Lung (tissue), 12 donors: Measurements from ENCODE around the gene CHL1. TPM values are rescaled to one million over a fixed set of nuclear protein-coding genes. Genes with fewer than 3 reads are reported as not detected.

ENCODE experiments used
- ATAC-seq: fragments of 200-7000 bp; cut with Tn5 transposase; one replicate; pipeline ENCODE4 v1.9.1; 2020; ENCODE audit warnings: moderate number of reproducible peaks; ENCODE audit not compliant: insufficient read depth, low FRiP score
- DNase-seq, 3 donors: peaks; one replicate each; pipeline ENCODE4 v3.0.0-alpha.2; 2013 to 2017
- H3K27ac ChIP-seq, 2 donors: one replicate each; pipeline ENCODE4 v1.5.1; 2013; ENCODE audit warnings: mild to moderate bottlenecking in 2 of 2, moderate library complexity in 2 of 2, control low read depth in 1 of 2, inconsistent platforms in 1 of 2, low read depth in 1 of 2, low read length in 1 of 2
- H3K27me3 ChIP-seq, 3 donors: one replicate each; pipeline ENCODE4 v1.5.1; 2013; ENCODE audit warnings: low read length in 2 of 3; ENCODE audit not compliant: control insufficient read depth in 3 of 3, insufficient read depth in 3 of 3
- H3K36me3 ChIP-seq, 4 donors: one replicate each; pipeline ENCODE4 v1.5.1; 2013; ENCODE audit warnings: low read length in 4 of 4, mild to moderate bottlenecking in 1 of 4, moderate library complexity in 1 of 4; ENCODE audit not compliant: control insufficient read depth in 4 of 4, insufficient read depth in 4 of 4
- H3K4me1 ChIP-seq, 5 donors: one replicate each; pipeline ENCODE4 v1.5.1; 2013; ENCODE audit warnings: low read length in 5 of 5, mild to moderate bottlenecking in 2 of 5, moderate library complexity in 1 of 5; ENCODE audit not compliant: control insufficient read depth in 5 of 5, insufficient read depth in 5 of 5
- H3K4me3 ChIP-seq: one replicate; pipeline ENCODE4 v1.5.1; 2013; ENCODE audit warnings: mild to moderate bottlenecking, control low read depth, moderate library complexity
- H3K9ac ChIP-seq, 2 donors: one replicate each; pipeline ENCODE4 v1.5.1; 2013; ENCODE audit warnings: low read length in 2 of 2, control low read depth in 1 of 2; ENCODE audit not compliant: insufficient read depth in 1 of 2
- H3K9me3 ChIP-seq, 4 donors: one replicate each; pipeline ENCODE4 v1.5.1; 2013; ENCODE audit warnings: low read length in 3 of 4, mild to moderate bottlenecking in 1 of 4, moderate library complexity in 1 of 4; ENCODE audit not compliant: control insufficient read depth in 4 of 4, insufficient read depth in 3 of 4
- CTCF ChIP-seq: IDR thresholded peaks from 2 replicates; pipeline ENCODE4 v1.5.1; 2012; ENCODE audit warnings: mild to moderate bottlenecking; ENCODE audit errors: control extremely low read depth, extremely low read depth
- WGBS, 2 donors: extraction: QIAGEN DNeasy Blood & Tissue Kit; methylation state at CpG; one replicate each; pipeline ENCODE4 v1.1.7; 2013; 5-methylcytosine and 5-hydroxymethylcytosine counted together
- polyA plus RNA-seq, 2 donors: library from polyadenylated mRNA; stranded (reverse); fragments of 200-250 nt; gene quantifications; one replicate each; pipeline ENCODE4 v1.2.1, GENCODE V29; 2013
- total RNA-seq, 2 donors: library from RNA; depleted of rRNA in 1 of 2; stranded (reverse); fragments of >200 nt in 1 of 2; gene quantifications; one replicate each; pipeline ENCODE4 v1.2.1, GENCODE V29; 2014 to 2021
- donor health status: control.
- donor health status: control.
- donor health status: Bipolar disorder and iron deficiency.
- donor health status: healthy.
- donor health status: DM: yes; HTN: yes; CAD: no.

Gene CHL1
- total and polyA plus RNA-seq, 4 donors, result 1.1 to 11.5 (median 8.1) TPM

GRCh38 chr3:452221-452620, 255.7 kb downstream of the CHL1 start:
- WGBS, 2 donors, result 82% methylated on average over 2 of the region's 2 CpGs
- no peak for ATAC-seq
- no peak for TF ChIP-seq CTCF

GRCh38 chr3:453106-453505, 256.5 kb downstream of the CHL1 start:
- no peak for DNase-seq
- H3K36me3 ChIP-seq, result no peaks in the 10 kb centered on the region
- H3K27me3 ChIP-seq, result no peaks in the 10 kb centered on the region
- no peak overlapping the region for H3K4me3 ChIP-seq
- WGBS, 2 donors, result 86 to 92% methylated on average over 4 of the region's 4 CpGs
- no peaks in the 10 kb centered on the region for H3K9me3 ChIP-seq
- no peaks in the 10 kb centered on the region for H3K4me1 ChIP-seq
- no peak overlapping the region for H3K27ac ChIP-seq
- TF ChIP-seq CTCF, result no peak
- ATAC-seq, result no peak
- H3K9ac ChIP-seq, result no peak overlapping the region

More at GRCh38 chr3:452221-452620, 255.7 kb downstream of the CHL1 start:
- no peak for DNase-seq
- Histone ChIP-seq H3K36me3 (no peaks in the 10 kb centered on the region), H3K4me3 (no peak overlapping the region), H3K9ac (no peak overlapping the region), H3K4me1 (no peaks in the 10 kb centered on the region), H3K27ac (no peak overlapping the region), H3K27me3 (no peaks in the 10 kb centered on the region), H3K9me3 (peaks cover 0 to 4% (median 0%) of the 10 kb centered on the region in 4 donors)

- Histone ChIP-seq H3K4me1 (no peaks in the 10 kb centered on the region), H3K27me3 (no peaks in the 10 kb centered on the region), H3K36me3 (no peaks in the 10 kb centered on the region), H3K9me3 (no peaks in the 10 kb centered on the region), H3K9ac (no peak overlapping the region), H3K4me3 (no peak overlapping the region), H3K27ac (no peak overlapping the region)
- 53 to 73% methylated on average over 2 of the region's 2 CpGs for WGBS, 2 donors
- DNase-seq (no peak), ATAC-seq (no peak)
- no peak for TF ChIP-seq CTCF
These were observed 258.4 kb downstream of the CHL1 start for GRCh38 chr3:454986-455385.

GRCh38 chr3:458124-458523, 261.6 kb downstream of the CHL1 start:
- no peaks in the 10 kb centered on the region for H3K36me3 ChIP-seq
- ATAC-seq (no peak), DNase-seq (no peak)
- no peak for TF ChIP-seq CTCF
- no peak overlapping the region for H3K27ac ChIP-seq
- H3K27me3 ChIP-seq, result no peaks in the 10 kb centered on the region
- 76% methylated on average over 3 of the region's 3 CpGs for WGBS, 2 donors
- no peaks in the 10 kb centered on the region for H3K9me3 ChIP-seq
- H3K4me1 ChIP-seq, result no peaks in the 10 kb centered on the region
- H3K9ac ChIP-seq, result no peak overlapping the region
- H3K4me3 ChIP-seq, result no peak overlapping the region
